HepG2 (cell line): Measurements from ENCODE around the gene CHCT1. TPM values are rescaled to one million over a fixed set of nuclear protein-coding genes. Genes with fewer than 3 reads are reported as not detected.

Experiments used
- ARID2 ChIP-seq: sonication (generic); formaldehyde crosslinking; IDR thresholded peaks from 2 replicates; pipeline ENCODE4 v1.8.1; 2022; ENCODE audit warnings: mild to moderate bottlenecking, missing genetic modification reagents, borderline replicate concordance
- ERF ChIP-seq: IDR thresholded peaks from 2 replicates; pipeline ENCODE4 v1.6.1; 2018; ENCODE audit warnings: missing biosample characterization, missing genetic modification reagents
- ETV5 ChIP-seq: IDR thresholded peaks from 2 replicates; pipeline ENCODE4 v1.6.1; 2018; ENCODE audit warnings: missing biosample characterization, missing genetic modification reagents, inconsistent platforms, borderline replicate concordance
- GATAD1 ChIP-seq: IDR thresholded peaks from 2 replicates; pipeline ENCODE4 v1.6.1; 2016; ENCODE audit warnings: missing genetic modification reagents, missing compliant biosample characterization
- GTF2F1 ChIP-seq: fragments of 150-350 bp; IDR thresholded peaks from 2 replicates; pipeline ENCODE4 v1.6.1; 2014; ENCODE audit warnings: low read length
- JARID2 ChIP-seq: sonication (generic); formaldehyde crosslinking; IDR thresholded peaks from 2 replicates; pipeline ENCODE4 v1.8.1; 2023; ENCODE audit warnings: missing genetic modification reagents, inconsistent platforms; ENCODE audit not compliant: insufficient replicate concordance
- KDM5B ChIP-seq: sonication (generic); formaldehyde crosslinking; IDR thresholded peaks from 2 replicates; pipeline ENCODE4 v1.4.0; 2020; ENCODE audit warnings: missing genetic modification reagents, mild to moderate bottlenecking, borderline replicate concordance
- MYC ChIP-seq: sonication (generic); formaldehyde crosslinking; IDR thresholded peaks from 2 replicates; pipeline ENCODE4 v1.9.0; 2021; ENCODE audit warnings: missing genetic modification reagents, borderline replicate concordance
- SIX4 ChIP-seq: sonication (generic); formaldehyde crosslinking; IDR thresholded peaks from 2 replicates; pipeline ENCODE4 v1.4.0; 2020; ENCODE audit warnings: missing genetic modification reagents
- SOX13 ChIP-seq, 3 experiments: fragments of 450-650 bp in 1 of 3; sonication (generic) in 1 of 3; formaldehyde crosslinking in 1 of 3; IDR thresholded peaks in 2 of 3; conservative IDR thresholded peaks in 1 of 3; 2 replicates each; pipeline versions ENCODE4 v1.5.0 to v1.6.1; 2016 to 2020; ENCODE audit warnings: antibody characterized with exemption in 1 of 3, mild to moderate bottlenecking in 1 of 3, missing compliant biosample characterization in 1 of 3, missing genetic modification reagents in 1 of 3, moderate library complexity in 1 of 3
- STAG1 ChIP-seq: sonication (generic); formaldehyde crosslinking; IDR thresholded peaks from 2 replicates; pipeline ENCODE4 v1.4.0; 2020; ENCODE audit warnings: missing genetic modification reagents
- ZBTB49 ChIP-seq: sonication (generic); formaldehyde crosslinking; IDR thresholded peaks from 2 replicates; pipeline ENCODE4 v1.4.0; 2020; ENCODE audit warnings: missing genetic modification reagents, borderline replicate concordance
- ZNF317 ChIP-seq: sonication (generic); formaldehyde crosslinking; IDR thresholded peaks from 2 replicates; pipeline ENCODE4 v1.5.0; 2020; ENCODE audit warnings: mild to moderate bottlenecking, missing genetic modification reagents
- ZNF333 ChIP-seq: sonication (generic); formaldehyde crosslinking; IDR thresholded peaks from 2 replicates; pipeline ENCODE4 v1.4.0; 2020; ENCODE audit warnings: mild to moderate bottlenecking, missing genetic modification reagents, borderline replicate concordance
- ZNF382 ChIP-seq: sonication (generic); formaldehyde crosslinking; IDR thresholded peaks from 2 replicates; pipeline ENCODE4 v1.5.0; 2020; ENCODE audit warnings: missing genetic modification reagents, mild to moderate bottlenecking, borderline replicate concordance
- polyA plus RNA-seq, 8 experiments: library from polyadenylated mRNA; depleted of rRNA in 3 of 8; stranded (reverse) in 7 of 8; unstranded in 1 of 8; fragments of >200 nt; fragmentation: Illumina TruSeq in 4 of 8; extraction: Trizol in 4 of 8; gene quantifications; 2 replicates each; pipeline versions ENCODE4 v1.2.1 to v1.2.3, GENCODE V29; 2011 to 2016; ENCODE audit warnings: low read depth in 4 of 8, missing spikeins in 1 of 8, mixed read lengths in 1 of 8; ENCODE audit not compliant: insufficient read depth in 1 of 8
- total RNA-seq, 5 experiments: library from RNA; depleted of rRNA; stranded (reverse); fragments of >200 nt; fragmentation: Illumina TruSeq; extraction: Trizol; gene quantifications; 2 replicates each; pipeline ENCODE4 v1.2.3, GENCODE V29; 2016; ENCODE audit warnings: low read depth in 1 of 5
- TF ChIP-seq, protein P1 (sequence below): IDR thresholded peaks from 2 replicates; pipeline ENCODE4 v1.6.1; 2018; ENCODE audit warnings: missing genetic modification reagents
- TF ChIP-seq, protein P2 (sequence below): sonication (generic); formaldehyde crosslinking; IDR thresholded peaks from 2 replicates; pipeline ENCODE4 v1.9.0; 2022; ENCODE audit warnings: missing genetic modification reagents, mild to moderate bottlenecking, borderline replicate concordance
- TF ChIP-seq, protein P3 (sequence below): sonication (generic); formaldehyde crosslinking; IDR thresholded peaks from 2 replicates; pipeline ENCODE4 v1.4.0; 2020; ENCODE audit warnings: missing genetic modification reagents
- TF ChIP-seq, protein P4 (sequence below): sonication (generic); formaldehyde crosslinking; IDR thresholded peaks from 2 replicates; pipeline ENCODE4 v1.4.0; 2020; ENCODE audit warnings: missing genetic modification reagents

The CHCT1 gene
- total and polyA plus RNA-seq, 2 of the 13 experiments (the other 11 are each of a cell fraction or from before 2014, with no cell fraction given): not detected

- TF ChIP-seq ZNF317 (CRISPR knock-in tag): no peak
- no peak for TF ChIP-seq ZNF382 (CRISPR knock-in tag)
- TF ChIP-seq, protein P1, sequence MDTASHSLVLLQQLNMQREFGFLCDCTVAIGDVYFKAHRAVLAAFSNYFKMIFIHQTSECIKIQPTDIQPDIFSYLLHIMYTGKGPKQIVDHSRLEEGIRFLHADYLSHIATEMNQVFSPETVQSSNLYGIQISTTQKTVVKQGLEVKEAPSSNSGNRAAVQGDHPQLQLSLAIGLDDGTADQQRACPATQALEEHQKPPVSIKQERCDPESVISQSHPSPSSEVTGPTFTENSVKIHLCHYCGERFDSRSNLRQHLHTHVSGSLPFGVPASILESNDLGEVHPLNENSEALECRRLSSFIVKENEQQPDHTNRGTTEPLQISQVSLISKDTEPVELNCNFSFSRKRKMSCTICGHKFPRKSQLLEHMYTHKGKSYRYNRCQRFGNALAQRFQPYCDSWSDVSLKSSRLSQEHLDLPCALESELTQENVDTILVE (CRISPR knock-in tag): 0 out of 2 replicates have a peak, but pooled peaks have one; percentile 55
- TF ChIP-seq ARID2: no peak
- TF ChIP-seq JARID2 (CRISPR knock-in tag): peak; percentile 60
- TF ChIP-seq, protein P2, sequence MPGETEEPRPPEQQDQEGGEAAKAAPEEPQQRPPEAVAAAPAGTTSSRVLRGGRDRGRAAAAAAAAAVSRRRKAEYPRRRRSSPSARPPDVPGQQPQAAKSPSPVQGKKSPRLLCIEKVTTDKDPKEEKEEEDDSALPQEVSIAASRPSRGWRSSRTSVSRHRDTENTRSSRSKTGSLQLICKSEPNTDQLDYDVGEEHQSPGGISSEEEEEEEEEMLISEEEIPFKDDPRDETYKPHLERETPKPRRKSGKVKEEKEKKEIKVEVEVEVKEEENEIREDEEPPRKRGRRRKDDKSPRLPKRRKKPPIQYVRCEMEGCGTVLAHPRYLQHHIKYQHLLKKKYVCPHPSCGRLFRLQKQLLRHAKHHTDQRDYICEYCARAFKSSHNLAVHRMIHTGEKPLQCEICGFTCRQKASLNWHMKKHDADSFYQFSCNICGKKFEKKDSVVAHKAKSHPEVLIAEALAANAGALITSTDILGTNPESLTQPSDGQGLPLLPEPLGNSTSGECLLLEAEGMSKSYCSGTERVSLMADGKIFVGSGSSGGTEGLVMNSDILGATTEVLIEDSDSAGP (CRISPR knock-in tag): no peak
- peak; percentile 99 for TF ChIP-seq STAG1 (CRISPR knock-in tag)
- TF ChIP-seq ZNF333 (CRISPR knock-in tag): no peak
- TF ChIP-seq SOX13 (IDR thresholded peaks at IDR 0.05): no peak
- TF ChIP-seq SOX13 (CRISPR knock-in tag; conservative IDR thresholded peaks at IDR 0.05 in 1 of 2, IDR thresholded peaks at IDR 0.05 in 1 of 2): 0 out of 4 replicates have a peak, but pooled peaks of 1 of the 2 experiments have one; percentile 17
- peak; percentile 33; the same call in 1 of the 2 replicates for TF ChIP-seq ERF (CRISPR knock-in tag)
- no peak for TF ChIP-seq GTF2F1
- TF ChIP-seq, protein P3, sequence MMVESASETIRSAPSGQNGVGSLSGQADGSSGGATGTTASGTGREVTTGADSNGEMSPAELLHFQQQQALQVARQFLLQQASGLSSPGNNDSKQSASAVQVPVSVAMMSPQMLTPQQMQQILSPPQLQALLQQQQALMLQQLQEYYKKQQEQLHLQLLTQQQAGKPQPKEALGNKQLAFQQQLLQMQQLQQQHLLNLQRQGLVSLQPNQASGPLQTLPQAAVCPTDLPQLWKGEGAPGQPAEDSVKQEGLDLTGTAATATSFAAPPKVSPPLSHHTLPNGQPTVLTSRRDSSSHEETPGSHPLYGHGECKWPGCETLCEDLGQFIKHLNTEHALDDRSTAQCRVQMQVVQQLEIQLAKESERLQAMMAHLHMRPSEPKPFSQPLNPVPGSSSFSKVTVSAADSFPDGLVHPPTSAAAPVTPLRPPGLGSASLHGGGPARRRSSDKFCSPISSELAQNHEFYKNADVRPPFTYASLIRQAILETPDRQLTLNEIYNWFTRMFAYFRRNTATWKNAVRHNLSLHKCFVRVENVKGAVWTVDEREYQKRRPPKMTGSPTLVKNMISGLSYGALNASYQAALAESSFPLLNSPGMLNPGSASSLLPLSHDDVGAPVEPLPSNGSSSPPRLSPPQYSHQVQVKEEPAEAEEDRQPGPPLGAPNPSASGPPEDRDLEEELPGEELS (CRISPR knock-in tag): no peak
- no peak for TF ChIP-seq SIX4 (CRISPR knock-in tag)
- TF ChIP-seq ZBTB49 (CRISPR knock-in tag): peak; percentile 32; the same call in 1 of the 2 replicates
- TF ChIP-seq, protein P4, sequence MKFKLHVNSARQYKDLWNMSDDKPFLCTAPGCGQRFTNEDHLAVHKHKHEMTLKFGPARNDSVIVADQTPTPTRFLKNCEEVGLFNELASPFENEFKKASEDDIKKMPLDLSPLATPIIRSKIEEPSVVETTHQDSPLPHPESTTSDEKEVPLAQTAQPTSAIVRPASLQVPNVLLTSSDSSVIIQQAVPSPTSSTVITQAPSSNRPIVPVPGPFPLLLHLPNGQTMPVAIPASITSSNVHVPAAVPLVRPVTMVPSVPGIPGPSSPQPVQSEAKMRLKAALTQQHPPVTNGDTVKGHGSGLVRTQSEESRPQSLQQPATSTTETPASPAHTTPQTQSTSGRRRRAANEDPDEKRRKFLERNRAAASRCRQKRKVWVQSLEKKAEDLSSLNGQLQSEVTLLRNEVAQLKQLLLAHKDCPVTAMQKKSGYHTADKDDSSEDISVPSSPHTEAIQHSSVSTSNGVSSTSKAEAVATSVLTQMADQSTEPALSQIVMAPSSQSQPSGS (CRISPR knock-in tag): peak; percentile 67; the same call in 1 of the 2 replicates
- no peak for TF ChIP-seq MYC (CRISPR knock-in tag)
- no peak for TF ChIP-seq KDM5B (CRISPR knock-in tag)
- TF ChIP-seq GATAD1 (CRISPR knock-in tag): peak; percentile 27; the same call in 1 of the 2 replicates
- TF ChIP-seq ETV5 (CRISPR knock-in tag): 0 out of 2 replicates have a peak, but pooled peaks have one; percentile 28
Measured at GRCh38 chr17:60435244-60436167, 13.2 kb downstream of the CHCT1 start (continued).
